Skeletal muscle cell (primary cell): ENCODE results near the gene DTX4.

Experiments
- DNase-seq: peaks from one replicate; pipeline ENCODE4 v3.0.0-alpha.2; 2010; ENCODE audit warnings: low read depth
- H3K4me3 ChIP-seq: 2 replicates; pipeline ENCODE4 v1.5.1; 2011; ENCODE audit warnings: low read depth, mild to moderate bottlenecking, control low read depth, low read length, moderate library complexity

The DTX4 gene

DNA sequence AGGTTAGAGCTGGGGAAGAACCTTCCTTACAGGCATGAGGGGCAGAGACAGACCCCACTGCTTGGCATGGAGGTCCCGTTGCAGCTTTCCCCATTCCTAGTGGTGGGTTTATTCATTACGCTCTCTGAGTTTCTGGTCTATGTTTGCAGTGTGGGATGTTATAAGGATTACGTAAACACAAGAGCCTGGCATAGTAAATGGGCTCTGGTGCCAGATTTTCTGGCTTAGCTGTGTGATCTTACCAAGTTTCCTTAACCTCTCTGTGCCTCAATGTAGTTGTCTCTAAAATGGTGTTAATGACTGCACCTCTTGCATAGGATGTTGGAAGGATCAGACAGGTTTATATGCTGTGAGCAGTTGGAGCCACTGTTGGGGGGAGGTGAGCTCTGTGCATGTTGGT lies 15.1 kb downstream of the DTX4 start:
- H3K4me3 ChIP-seq, result no peak overlapping the region
- no peak for DNase-seq

DNA sequence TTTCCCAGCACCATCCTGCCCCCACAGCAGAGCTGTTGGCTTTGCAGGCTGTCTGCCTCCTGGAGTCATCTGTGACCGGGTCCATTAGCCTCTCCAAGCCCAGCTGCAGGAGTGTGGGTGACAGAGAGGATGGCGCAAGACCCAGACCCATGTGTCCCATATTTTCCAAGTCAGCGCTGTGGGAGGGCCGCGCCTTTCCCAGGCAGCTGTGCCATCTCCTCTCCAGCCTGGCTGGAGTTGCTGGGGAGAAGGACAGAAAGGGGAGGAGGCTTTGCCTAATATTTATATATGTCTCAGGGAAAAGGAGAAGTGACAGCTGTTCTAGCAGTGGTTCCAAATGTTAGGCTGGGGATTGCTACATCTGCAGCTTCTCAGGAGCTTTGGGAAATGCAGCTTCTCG lies 15.7 kb downstream of the DTX4 start:
- H3K4me3 ChIP-seq, result no peak overlapping the region
- DNase-seq, result no peak

DNA sequence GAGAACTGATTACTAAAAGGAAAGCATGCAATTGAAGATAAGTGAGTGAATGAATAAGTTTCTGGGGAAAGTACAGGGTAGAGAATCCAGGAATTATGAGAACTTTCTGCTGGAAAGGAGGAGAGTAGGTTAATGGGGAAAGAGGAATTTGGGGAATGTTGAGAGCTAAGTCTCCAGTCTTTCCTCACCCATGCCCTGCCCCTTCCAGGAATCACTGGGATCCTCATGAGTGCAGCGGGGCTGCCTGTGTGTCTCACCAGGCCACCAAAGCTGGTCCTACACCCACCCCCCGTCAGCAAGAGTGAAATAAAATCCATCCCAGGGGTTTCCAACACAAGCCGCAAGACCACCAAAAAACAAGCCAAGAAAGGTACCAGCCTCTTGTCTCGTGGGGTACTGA lies 17.0 kb downstream of the DTX4 start:
- no peak overlapping the region for H3K4me3 ChIP-seq
- DNase-seq, result no peak

DNA sequence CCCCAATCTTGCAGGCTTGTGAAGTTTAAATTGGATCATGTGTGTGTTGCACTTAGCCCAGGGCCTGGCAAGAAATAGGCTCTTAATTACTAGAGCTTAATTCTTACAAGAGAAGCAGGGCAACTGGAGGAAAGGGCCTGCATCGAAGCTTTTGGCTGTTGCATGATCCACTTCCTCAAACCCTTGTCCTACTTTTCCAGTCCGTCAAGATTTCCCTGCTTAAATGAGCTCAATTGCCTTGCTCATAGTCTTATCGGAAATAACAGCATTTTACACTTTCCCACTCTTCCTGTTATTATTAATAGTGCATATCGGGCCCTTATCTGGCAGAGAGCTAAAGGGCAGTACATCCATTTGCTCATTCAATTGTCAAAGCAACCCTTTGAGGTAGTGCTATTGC lies 18.1 kb downstream of the DTX4 start:
- no peak for DNase-seq
- no peak overlapping the region for H3K4me3 ChIP-seq

DNA sequence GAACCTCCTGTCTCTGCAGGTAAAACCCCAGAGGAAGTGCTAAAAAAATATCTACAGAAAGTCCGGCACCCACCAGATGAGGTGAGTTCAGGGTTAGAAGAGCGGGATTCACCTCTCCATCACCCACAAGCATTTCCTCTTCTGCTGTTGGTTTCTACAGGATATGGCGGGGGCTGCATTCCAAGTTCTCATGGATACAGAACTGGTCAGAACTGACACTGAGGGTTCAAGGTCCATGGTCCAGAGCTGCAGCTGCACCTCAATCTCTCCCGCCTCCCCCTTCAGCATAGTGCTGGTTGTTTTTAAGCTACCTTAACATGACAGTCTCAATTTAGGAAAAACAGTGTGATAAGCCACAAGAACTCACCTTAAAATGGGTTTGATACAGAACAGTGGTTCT lies 19.2 kb downstream of the DTX4 start:
- no peak for DNase-seq
- H3K4me3 ChIP-seq, result no peak overlapping the region

DNA sequence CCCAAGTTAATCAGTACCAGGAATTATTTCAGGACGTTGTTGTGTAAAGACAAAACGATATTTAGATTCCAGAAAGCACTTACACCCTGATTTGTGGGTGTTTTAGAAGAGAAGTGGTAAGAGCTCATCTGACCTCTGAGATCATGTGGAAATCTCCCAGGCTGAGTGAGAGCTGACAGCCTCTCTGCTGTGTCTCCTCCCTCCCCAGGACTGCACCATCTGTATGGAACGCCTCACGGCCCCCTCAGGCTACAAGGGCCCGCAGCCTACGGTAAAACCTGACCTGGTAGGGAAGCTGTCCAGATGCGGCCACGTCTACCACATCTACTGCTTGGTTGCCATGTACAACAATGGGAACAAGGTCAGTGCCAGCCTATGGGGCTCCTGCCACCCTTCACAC lies 20.0 kb downstream of the DTX4 start:
- no peak overlapping the region for H3K4me3 ChIP-seq
- no peak for DNase-seq

DNA sequence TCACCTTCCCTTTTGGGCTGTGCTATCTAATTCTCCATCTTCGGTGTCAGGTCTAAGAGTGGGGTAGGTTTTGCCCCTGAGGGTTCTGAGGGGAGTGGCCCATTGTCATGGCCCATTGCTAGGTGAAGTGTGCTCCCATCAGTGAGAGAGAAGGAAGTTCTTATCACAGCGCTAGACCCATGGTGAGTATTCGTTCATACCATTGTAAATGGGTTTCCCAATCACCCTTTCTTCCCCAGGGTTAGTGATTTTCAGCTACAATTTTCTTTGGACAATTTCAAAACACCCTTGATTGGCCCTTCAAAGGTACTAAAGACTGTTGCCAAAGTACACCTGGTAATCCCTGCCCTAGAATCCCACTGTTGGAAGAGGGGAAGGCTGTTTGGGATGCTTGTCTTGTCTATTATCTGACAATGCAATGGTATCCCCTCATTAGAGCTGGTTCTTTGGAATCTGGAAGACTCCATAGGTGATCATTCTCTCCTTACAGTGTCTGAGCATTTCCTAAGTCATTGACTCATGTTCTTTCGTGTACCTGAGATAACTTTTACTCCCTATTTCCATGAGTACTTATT lies 20.6 kb downstream of the DTX4 start:
- no peak overlapping the region for H3K4me3 ChIP-seq
- DNase-seq, result no peak

DNA sequence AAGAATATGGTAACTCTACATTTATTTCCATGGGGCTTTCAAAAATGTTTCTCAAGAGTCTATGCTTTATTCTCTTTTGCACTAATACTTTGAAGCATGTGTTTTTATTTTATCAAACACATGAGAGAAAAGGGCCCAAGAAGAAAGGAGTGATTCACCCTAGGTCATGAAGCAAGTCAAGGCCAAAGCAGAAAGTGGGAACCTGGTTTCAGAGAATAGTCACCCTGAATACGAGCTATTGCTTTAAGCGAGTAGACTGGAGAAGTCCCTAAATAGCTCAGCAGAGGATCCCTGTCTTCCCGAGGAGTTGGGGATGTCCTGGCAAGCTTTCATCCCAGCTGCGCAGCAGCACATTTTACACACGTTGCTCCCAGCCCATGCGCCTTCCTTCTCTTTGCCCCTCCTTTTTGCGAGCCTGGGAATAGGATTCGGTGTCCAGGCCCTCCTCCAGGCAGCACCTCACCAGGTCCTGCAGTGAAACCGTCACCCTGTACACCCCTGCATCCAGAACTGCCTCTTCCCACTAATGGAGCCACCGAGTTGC lies 21.7 kb downstream of the DTX4 start:
- H3K4me3 ChIP-seq, result no peak overlapping the region
- DNase-seq, result no peak

DNA sequence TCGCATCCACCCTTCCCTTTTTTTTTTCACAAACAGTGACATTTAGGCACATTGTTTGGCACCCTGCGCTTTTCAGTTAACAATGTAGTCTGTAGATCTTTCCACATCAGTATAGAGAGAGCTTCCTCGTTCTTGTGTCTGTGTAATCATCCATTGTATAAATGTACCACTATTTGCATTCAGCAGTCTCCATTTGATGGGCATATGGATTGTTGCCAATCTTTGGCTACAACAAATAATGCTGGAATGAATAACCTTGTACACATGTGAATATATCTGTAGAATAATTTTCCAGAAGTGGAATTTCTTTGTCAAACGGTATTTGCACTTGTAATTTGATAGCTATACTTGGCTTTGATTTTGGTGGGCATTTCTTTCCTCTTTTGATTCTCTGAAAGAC lies 23.7 kb downstream of the DTX4 start:
- no peak overlapping the region for H3K4me3 ChIP-seq
- DNase-seq, result no peak

DNA sequence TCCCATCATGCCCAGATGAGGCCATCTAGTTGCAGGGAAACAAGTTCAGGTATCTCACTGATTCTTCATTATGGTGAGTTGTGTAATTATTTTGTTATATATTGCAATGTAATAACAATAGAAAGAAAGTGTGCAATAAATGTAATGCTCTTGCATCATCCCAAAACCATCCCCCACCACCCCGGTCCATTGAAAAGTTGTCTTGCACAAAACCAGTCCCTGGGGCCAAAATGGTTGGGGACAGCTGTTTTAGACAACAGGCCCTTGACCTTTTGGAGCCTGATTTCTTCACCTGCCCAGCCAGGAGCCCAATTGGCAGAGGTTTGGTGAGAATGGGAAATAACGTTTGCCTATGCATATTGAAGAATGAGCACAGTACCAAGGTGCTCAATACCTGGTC lies 24.8 kb downstream of the DTX4 start:
- no peak overlapping the region for H3K4me3 ChIP-seq
- DNase-seq, result no peak

DNA sequence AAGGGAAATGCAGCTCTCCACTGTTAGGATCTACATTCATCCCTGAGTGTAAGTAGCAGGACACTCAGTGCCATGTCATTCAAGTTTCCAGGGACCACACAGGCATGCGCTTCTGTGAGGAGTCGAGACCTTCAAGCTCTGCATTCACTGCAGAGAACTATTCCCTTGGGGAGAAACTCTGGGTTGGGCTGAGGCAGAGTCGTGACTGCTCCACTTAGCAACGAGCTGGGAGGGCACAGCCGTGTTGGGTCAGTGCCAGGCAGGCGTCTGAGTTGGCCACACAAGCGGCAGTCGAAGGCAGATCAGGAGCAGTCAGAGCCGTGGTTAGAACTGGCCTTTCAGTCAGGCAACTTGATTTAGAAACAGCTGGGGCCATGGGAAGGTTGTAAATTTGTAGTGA lies 26.1 kb downstream of the DTX4 start:
- DNase-seq, result peak; percentile 82
- H3K4me3 ChIP-seq, result no peak overlapping the region

DNA sequence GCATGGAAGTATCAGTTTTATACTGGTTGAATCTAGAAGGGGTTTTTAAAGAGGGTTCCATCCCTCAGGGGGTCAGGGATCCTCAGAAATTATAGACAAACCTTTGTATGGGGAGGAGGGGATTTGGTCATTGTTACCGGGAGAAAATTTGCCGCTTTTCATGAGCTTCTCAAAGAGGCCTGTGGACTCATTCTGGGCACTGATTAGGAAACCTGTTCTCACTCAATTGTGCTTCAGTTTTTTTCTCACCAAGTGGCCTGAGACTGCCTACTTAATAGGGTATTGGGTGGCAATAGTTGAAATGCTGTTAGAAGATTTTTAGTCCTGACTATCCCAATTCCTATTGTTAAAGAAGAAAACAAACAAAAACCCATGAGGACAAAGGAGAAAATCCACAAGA lies 26.8 kb downstream of the DTX4 start:
- no peak overlapping the region for H3K4me3 ChIP-seq
- DNase-seq, result no peak

DNA sequence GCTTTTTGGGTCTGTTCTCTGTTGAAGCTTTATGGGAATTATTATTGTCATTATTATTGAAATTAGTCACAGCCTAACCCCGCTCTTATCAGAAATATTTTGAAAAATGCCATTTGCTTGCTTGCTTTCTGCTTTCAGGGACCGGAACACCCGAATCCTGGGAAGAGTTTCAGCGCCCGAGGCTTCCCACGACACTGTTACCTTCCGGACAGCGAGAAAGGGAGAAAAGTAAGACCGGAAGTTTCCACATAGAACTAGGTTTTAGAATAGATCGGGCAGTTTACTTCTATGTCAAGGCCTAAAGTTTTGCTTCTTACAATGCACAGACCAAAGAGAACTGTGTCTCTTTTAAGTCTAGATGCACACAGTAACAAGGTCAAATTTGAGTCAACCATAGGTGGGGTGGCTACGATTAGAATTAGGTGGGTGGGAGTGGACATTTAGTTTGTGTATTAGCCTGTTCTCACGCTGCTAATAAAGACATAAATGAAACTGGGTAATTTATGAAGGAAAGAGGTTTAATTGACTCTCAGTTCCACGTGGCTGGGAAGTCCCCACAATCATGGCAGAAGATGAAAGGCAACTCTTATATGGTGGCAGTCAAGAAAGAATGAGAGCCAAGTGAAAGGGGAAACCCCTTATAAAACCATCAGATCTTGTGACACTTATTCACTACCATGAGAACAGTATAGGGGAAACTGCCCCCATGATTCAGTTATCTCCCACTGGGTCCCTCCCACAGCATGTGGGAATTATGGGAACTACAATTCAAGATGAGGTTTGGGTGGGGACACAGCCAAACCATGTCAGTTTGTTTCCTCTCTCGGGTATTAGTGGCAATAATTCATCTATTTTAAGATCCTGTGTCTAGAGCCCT lies 27.9 kb downstream of the DTX4 start:
- no peak for DNase-seq
- H3K4me3 ChIP-seq, result no peak overlapping the region

DNA sequence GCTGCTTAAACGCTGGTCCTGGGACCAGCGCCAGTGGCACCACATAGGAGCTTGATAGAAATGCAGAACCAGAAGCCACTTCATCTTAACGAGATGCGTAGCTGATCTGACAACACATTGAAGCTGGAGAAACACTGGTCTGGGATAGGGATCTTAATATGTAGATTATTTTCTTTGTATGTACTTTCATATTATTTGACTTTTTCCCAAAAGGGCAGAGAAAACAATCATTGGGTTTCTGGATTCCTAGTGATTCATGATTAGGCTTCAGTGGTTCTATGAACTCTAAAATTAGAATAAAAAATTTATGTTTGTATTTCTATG lies 28.5 kb downstream of the DTX4 start:
- H3K4me3 ChIP-seq, result no peak overlapping the region
- no peak for DNase-seq

DNA sequence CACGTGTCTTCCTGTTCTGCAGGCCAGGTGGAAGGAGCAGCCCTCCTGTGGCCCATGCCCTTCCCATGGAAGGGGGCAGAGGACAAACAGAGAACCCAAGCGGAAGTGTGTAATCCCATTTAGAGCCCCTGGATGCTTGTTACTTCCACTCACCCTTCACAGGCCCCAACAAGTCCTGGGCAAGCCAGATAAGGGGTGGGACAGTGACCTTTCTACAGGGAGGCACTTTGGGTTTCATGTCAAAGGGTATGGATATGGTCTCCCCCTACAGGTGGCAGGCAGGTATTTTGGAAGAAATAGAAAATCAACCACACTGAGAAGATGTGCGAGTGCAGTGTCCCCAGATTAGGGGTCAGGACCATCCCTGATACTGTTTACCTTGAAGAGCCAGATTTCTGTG lies 29.4 kb downstream of the DTX4 start:
- no peak for DNase-seq

DNA sequence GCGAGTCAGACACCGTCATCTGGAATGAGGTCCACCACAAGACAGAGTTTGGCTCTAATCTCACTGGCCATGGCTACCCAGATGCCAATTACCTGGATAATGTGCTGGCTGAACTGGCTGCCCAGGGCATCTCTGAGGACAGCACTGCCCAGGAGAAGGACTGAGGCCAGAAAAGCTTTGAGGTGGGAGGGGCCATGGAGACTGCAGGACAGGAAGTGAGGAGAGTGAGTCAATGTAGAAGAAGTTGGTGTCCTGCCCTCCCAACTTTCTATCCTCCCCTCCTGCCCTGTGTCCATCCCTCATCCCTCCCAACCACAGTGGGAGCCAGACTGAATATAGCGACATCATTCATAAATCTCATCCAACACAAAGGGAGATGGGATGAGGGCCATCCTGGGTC lies 32.8 kb downstream of the DTX4 start:
- no peak for DNase-seq
- no peak overlapping the region for H3K4me3 ChIP-seq

More for the DNA sequence above, 29.4 kb downstream of the DTX4 start:
- H3K4me3 ChIP-seq, result no peak overlapping the region

DNA sequence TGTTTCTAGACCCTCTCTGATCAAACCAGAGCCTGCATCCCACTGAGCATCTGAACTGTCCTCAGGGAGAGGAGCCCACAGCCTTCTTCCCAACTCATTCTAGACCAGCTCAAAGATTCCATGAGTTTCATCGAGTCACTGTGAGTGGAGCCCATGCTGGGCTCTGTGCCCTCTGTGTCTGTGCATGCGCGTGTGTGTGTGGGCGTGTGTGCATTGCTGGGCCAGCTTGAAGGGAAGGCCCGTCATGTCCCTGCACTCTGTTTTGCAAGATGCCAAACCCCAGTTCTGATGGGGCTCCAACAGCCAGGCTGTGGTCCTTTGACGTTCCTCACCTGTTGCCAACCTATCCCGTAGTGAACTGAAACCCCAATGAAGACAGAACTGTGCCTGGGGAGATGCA lies 33.7 kb downstream of the DTX4 start:
- DNase-seq, result no peak
- H3K4me3 ChIP-seq, result no peak overlapping the region

DNA sequence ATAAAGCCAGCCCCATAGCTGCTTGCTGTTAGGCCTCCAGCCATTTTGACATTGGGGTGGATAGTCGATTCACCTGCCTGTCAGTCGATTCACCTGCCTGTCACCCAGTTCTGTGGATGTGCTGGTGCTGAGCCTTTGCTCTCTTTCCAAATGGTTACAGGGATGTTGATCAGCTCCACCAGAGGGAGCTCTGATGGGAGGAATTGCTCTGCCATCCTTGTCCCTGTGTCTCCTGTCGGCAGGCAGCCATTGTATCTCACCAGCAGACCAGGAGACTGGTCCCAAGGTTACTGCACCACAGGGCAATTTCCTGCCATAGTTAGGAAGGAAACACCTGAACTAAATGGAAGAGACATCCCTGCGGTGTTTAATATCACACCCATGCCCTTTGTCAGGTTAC lies 34.7 kb downstream of the DTX4 start:
- DNase-seq, result no peak
- no peak overlapping the region for H3K4me3 ChIP-seq

DNA sequence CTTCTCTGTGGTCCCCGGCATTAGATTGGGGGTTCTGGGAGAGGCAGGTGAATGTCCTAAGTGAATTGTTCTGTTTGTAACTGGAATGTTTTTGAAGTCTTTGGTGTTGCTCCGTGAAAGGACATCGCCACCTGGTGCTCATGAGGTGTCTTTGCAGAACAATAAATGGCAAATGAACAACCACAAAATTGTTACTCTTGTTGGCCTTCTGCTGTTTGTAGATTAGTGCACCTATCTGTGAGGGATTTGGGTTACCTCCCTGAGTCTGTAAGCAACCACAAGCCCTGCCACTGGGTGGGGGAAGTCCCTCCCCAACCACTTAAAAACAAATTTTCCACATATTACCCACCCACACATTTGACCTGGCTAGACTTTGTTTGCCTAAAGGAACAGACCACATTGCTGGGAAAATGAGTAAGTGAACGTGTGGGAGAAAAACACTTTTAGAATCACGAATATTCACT lies 36.1 kb downstream of the DTX4 start:
- no peak overlapping the region for H3K4me3 ChIP-seq

DNA sequence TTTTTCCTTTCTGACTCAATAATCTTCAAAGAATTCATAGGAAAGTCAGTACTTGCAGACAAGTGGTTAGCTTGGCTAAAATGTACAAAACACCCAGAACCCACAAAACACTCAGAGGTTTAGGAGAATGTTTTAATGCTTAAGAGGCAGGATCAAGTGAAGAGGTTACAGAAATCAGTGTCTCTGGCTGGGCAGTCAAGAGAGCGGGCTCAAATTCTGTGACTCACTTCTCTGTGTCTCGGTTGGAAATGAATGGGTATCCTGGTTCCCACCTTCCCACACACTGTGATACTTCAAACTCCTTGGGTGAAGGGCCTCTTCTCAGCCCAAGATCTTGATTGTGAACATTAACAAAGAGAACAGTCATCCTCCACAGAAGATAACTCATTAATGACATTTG lies 37.0 kb downstream of the DTX4 start:
- DNase-seq, result no peak
- no peak overlapping the region for H3K4me3 ChIP-seq

More for the DNA sequence above, 36.1 kb downstream of the DTX4 start:
- peak; percentile 75 for DNase-seq

DNA sequence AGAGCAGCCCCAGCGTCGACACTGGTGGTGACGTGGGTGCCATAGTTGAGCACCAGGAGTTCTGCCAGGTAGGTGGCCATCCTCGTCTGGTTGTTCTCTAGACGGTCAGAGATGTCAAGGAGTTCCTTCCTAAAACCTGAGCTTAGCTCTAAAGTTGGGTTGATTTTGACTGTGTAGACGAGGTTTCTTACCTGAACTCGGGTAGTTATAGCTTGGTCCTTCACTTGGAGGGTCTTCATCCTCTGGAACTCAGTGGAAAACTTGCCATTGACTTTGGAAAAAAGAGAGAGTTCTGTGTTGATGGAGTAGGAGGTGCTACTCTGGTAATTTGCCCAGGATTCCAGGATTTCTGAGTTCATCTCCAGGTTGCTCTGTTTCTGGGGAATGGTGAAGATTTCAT lies 40.3 kb downstream of the DTX4 start:
- no peak overlapping the region for H3K4me3 ChIP-seq
- no peak for DNase-seq
